Activated T-cell treated with anti-CD3 and anti-CD28 coated beads, Interleukin-2, amount 50 U/mL, for 4 hours (primary cell): ENCODE results near the gene ACVR1. TPM values are rescaled to one million over a fixed set of nuclear protein-coding genes. Genes with fewer than 3 reads are reported as not detected.

ENCODE experiments used
- ATAC-seq, 2 donors: fragments of 200-7000 bp; cut with Tn5 transposase; one replicate each; pipeline ENCODE4 v1.10.0; 2021
- DNase-seq: peaks from one replicate; pipeline ENCODE4 v3.0.0-alpha.2; 2020
- H3K27me3 Mint-ChIP-seq: one replicate; pipeline ENCODE4 v1.8.0; 2021; ENCODE audit warnings: low read depth, mixed read lengths
- H3K36me3 Mint-ChIP-seq: one replicate; pipeline ENCODE4 v1.8.0; 2022; ENCODE audit warnings: mixed read lengths; ENCODE audit not compliant: insufficient read depth
- H3K4me1 Mint-ChIP-seq: one replicate; pipeline ENCODE4 v1.8.0; 2021; ENCODE audit warnings: low read depth, mixed read lengths
- H3K4me3 Mint-ChIP-seq: one replicate; pipeline ENCODE4 v1.8.0; 2021; ENCODE audit warnings: mild to moderate bottlenecking, moderate library complexity, mixed read lengths
- H3K9me3 Mint-ChIP-seq: one replicate; pipeline ENCODE4 v1.8.0; 2021; ENCODE audit warnings: mixed read lengths
- total RNA-seq, 3 donors: library from RNA; stranded (reverse); gene quantifications; one replicate each; pipeline ENCODE4 v1.2.1, GENCODE V29; 2021

The ACVR1 gene
- total RNA-seq, 3 donors from 2014 or later, result 11.5 to 14.1 (median 13.2) TPM

- H3K27me3 Mint-ChIP-seq, result no peaks in the 10 kb centered on the region
- no peak for ATAC-seq
- peaks cover 24% of the 10 kb centered on the region for H3K36me3 Mint-ChIP-seq
- DNase-seq, result no peak
- no peak overlapping the region for H3K4me3 Mint-ChIP-seq
- no peaks in the 10 kb centered on the region for H3K9me3 Mint-ChIP-seq
- no peaks in the 10 kb centered on the region for H3K4me1 Mint-ChIP-seq
Observed at GRCh38 chr2:157820193-157820592, 55.9 kb downstream of the ACVR1 start.

- Mint-ChIP-seq H3K4me3 (no peak overlapping the region), H3K36me3 (peaks cover 24% of the 10 kb centered on the region)
Observed at GRCh38 chr2:157819761-157820160, 56.4 kb downstream of the ACVR1 start.

GRCh38 chr2:157818227-157818626 is 57.9 kb downstream of the ACVR1 start:
- H3K4me1 Mint-ChIP-seq, result no peaks in the 10 kb centered on the region
- H3K36me3 Mint-ChIP-seq, result peaks cover 28% of the 10 kb centered on the region
- H3K9me3 Mint-ChIP-seq, result no peaks in the 10 kb centered on the region
- no peaks in the 10 kb centered on the region for H3K27me3 Mint-ChIP-seq
- no peak for ATAC-seq
- H3K4me3 Mint-ChIP-seq, result no peak overlapping the region
- DNase-seq, result no peak

More at GRCh38 chr2:157819761-157820160, 56.4 kb downstream of the ACVR1 start:
- DNase-seq (no peak), ATAC-seq (no peak)
- Mint-ChIP-seq H3K4me1 (no peaks in the 10 kb centered on the region), H3K9me3 (no peaks in the 10 kb centered on the region), H3K27me3 (no peaks in the 10 kb centered on the region)

GRCh38 chr2:157815421-157815820 is 60.7 kb downstream of the ACVR1 start:
- no peak for ATAC-seq
- peaks cover 37% of the 10 kb centered on the region for H3K36me3 Mint-ChIP-seq
- peaks cover 4% of the 10 kb centered on the region for H3K4me1 Mint-ChIP-seq
- no peaks in the 10 kb centered on the region for H3K27me3 Mint-ChIP-seq
- H3K9me3 Mint-ChIP-seq, result no peaks in the 10 kb centered on the region
- H3K4me3 Mint-ChIP-seq, result no peak overlapping the region
- DNase-seq, result no peak

- Mint-ChIP-seq H3K4me3 (no peak overlapping the region), H3K4me1 (peaks cover 5% of the 10 kb centered on the region), H3K27me3 (no peaks in the 10 kb centered on the region), H3K9me3 (no peaks in the 10 kb centered on the region), H3K36me3 (peaks cover 36% of the 10 kb centered on the region)
- no peak for ATAC-seq
- DNase-seq, result no peak
Observed at GRCh38 chr2:157813467-157813866, 62.7 kb downstream of the ACVR1 start.

GRCh38 chr2:157810037-157810436 is 66.1 kb downstream of the ACVR1 start:
- no peaks in the 10 kb centered on the region for H3K9me3 Mint-ChIP-seq
- ATAC-seq, result no peak
- no peak overlapping the region for H3K4me3 Mint-ChIP-seq
- peaks cover 11% of the 10 kb centered on the region for H3K4me1 Mint-ChIP-seq
- H3K36me3 Mint-ChIP-seq, result peaks cover 24% of the 10 kb centered on the region
- no peak for DNase-seq
- no peaks in the 10 kb centered on the region for H3K27me3 Mint-ChIP-seq

GRCh38 chr2:157809212-157809611 is 66.9 kb downstream of the ACVR1 start:
- DNase-seq (no peak), ATAC-seq (no peak)
- Mint-ChIP-seq H3K9me3 (no peaks in the 10 kb centered on the region), H3K4me1 (peaks cover 11% of the 10 kb centered on the region), H3K27me3 (no peaks in the 10 kb centered on the region), H3K36me3 (peaks cover 25% of the 10 kb centered on the region), H3K4me3 (no peak overlapping the region)

GRCh38 chr2:157808421-157808820 is 67.7 kb downstream of the ACVR1 start:
- no peaks in the 10 kb centered on the region for H3K27me3 Mint-ChIP-seq
- no peak overlapping the region for H3K4me3 Mint-ChIP-seq
- peaks cover 11% of the 10 kb centered on the region for H3K4me1 Mint-ChIP-seq
- peaks cover 22% of the 10 kb centered on the region for H3K36me3 Mint-ChIP-seq
- DNase-seq (no peak), ATAC-seq (no peak)
- no peaks in the 10 kb centered on the region for H3K9me3 Mint-ChIP-seq

- H3K36me3 Mint-ChIP-seq, result peaks cover 23% of the 10 kb centered on the region
- H3K4me3 Mint-ChIP-seq, result no peak overlapping the region
- no peaks in the 10 kb centered on the region for H3K9me3 Mint-ChIP-seq
Observed at GRCh38 chr2:157806426-157807077, 69.6 kb downstream of the ACVR1 start.

GRCh38 chr2:157805519-157805918 is 70.6 kb downstream of the ACVR1 start:
- DNase-seq, result no peak
- Mint-ChIP-seq H3K36me3 (peaks cover 18% of the 10 kb centered on the region), H3K4me3 (no peak overlapping the region), H3K27me3 (no peaks in the 10 kb centered on the region), H3K4me1 (peaks cover 8% of the 10 kb centered on the region), H3K9me3 (no peaks in the 10 kb centered on the region)
- ATAC-seq, result no peak

More at GRCh38 chr2:157806426-157807077, 69.6 kb downstream of the ACVR1 start:
- no peaks in the 10 kb centered on the region for H3K27me3 Mint-ChIP-seq
- H3K4me1 Mint-ChIP-seq, result peaks cover 10% of the 10 kb centered on the region
- ATAC-seq (no peak), DNase-seq (no peak)

- DNase-seq, result no peak
- no peak overlapping the region for H3K4me3 Mint-ChIP-seq
- H3K27me3 Mint-ChIP-seq, result no peaks in the 10 kb centered on the region
- peaks cover 23% of the 10 kb centered on the region for H3K36me3 Mint-ChIP-seq
- ATAC-seq, result no peak
- no peaks in the 10 kb centered on the region for H3K9me3 Mint-ChIP-seq
- peaks cover 6% of the 10 kb centered on the region for H3K4me1 Mint-ChIP-seq
Observed at GRCh38 chr2:157804355-157804754, 71.8 kb downstream of the ACVR1 start.

- H3K36me3 Mint-ChIP-seq, result peaks cover 25% of the 10 kb centered on the region
- no peaks in the 10 kb centered on the region for H3K27me3 Mint-ChIP-seq
- ATAC-seq (no peak), DNase-seq (no peak)
- H3K4me3 Mint-ChIP-seq, result no peak overlapping the region
- no peaks in the 10 kb centered on the region for H3K9me3 Mint-ChIP-seq
- H3K4me1 Mint-ChIP-seq, result peaks cover 6% of the 10 kb centered on the region
Observed at GRCh38 chr2:157803952-157804351, 72.2 kb downstream of the ACVR1 start.

GRCh38 chr2:157803476-157803875 is 72.7 kb downstream of the ACVR1 start:
- Mint-ChIP-seq H3K9me3 (no peaks in the 10 kb centered on the region), H3K36me3 (peaks cover 25% of the 10 kb centered on the region), H3K4me3 (no peak overlapping the region), H3K4me1 (peaks cover 6% of the 10 kb centered on the region), H3K27me3 (no peaks in the 10 kb centered on the region)
- no peak for ATAC-seq
- no peak for DNase-seq

GRCh38 chr2:157800838-157801495 is 75.2 kb downstream of the ACVR1 start:
- Mint-ChIP-seq H3K4me1 (no peaks in the 10 kb centered on the region), H3K27me3 (no peaks in the 10 kb centered on the region)
- no peak for ATAC-seq

GRCh38 chr2:157793053-157793612 is 83.0 kb downstream of the ACVR1 start:
- ATAC-seq (no peak), DNase-seq (no peak)
- no peaks in the 10 kb centered on the region for H3K27me3 Mint-ChIP-seq
- peaks cover 12% of the 10 kb centered on the region for H3K4me1 Mint-ChIP-seq
- H3K9me3 Mint-ChIP-seq, result no peaks in the 10 kb centered on the region
- H3K36me3 Mint-ChIP-seq, result peaks cover 7% of the 10 kb centered on the region
- H3K4me3 Mint-ChIP-seq, result no peak overlapping the region

More at GRCh38 chr2:157800838-157801495, 75.2 kb downstream of the ACVR1 start:
- DNase-seq, result no peak
- no peak overlapping the region for H3K4me3 Mint-ChIP-seq
- no peaks in the 10 kb centered on the region for H3K9me3 Mint-ChIP-seq
- peaks cover 24% of the 10 kb centered on the region for H3K36me3 Mint-ChIP-seq
